ENCODE measurements around the gene DLL1.

The DLL1 gene

GRCh38 chr6:170281331-170282292 is 9.3 kb downstream of the DLL1 start:
- no peak for DNase-seq

GRCh38 chr6:170280689-170281045 is 10.2 kb downstream of the DLL1 start:
- no peak for DNase-seq

GRCh38 chr6:170279977-170280688 is 10.7 kb downstream of the DLL1 start:
- peak; percentile 20 for DNase-seq

GRCh38 chr6:170279426-170279825 is 11.5 kb downstream of the DLL1 start:
- no peak for DNase-seq

GRCh38 chr6:170278743-170279094 is 12.2 kb downstream of the DLL1 start:
- no peak for DNase-seq

- no peak for DNase-seq
Observed at GRCh38 chr6:170277893-170278742, 12.8 kb downstream of the DLL1 start.

GRCh38 chr6:170276369-170277057 is 14.4 kb downstream of the DLL1 start:
- DNase-seq = no peak

- DNase-seq = no peak
Observed at GRCh38 chr6:170274713-170275560, 15.9 kb downstream of the DLL1 start.

- DNase-seq = no peak
Observed at GRCh38 chr6:170273681-170274080, 17.2 kb downstream of the DLL1 start.

GRCh38 chr6:170273191-170273590 is 17.7 kb downstream of the DLL1 start:
- no peak for DNase-seq

- DNase-seq = no peak
Observed at GRCh38 chr6:170272341-170273065, 18.4 kb downstream of the DLL1 start.

GRCh38 chr6:170271771-170272314 is 19.0 kb downstream of the DLL1 start:
- DNase-seq = no peak

- DNase-seq = no peak
Observed at GRCh38 chr6:170270984-170271593, 19.8 kb downstream of the DLL1 start.

GRCh38 chr6:170269846-170270541 is 20.9 kb downstream of the DLL1 start:
- no peak for DNase-seq

- no peak for DNase-seq
Observed at GRCh38 chr6:170269151-170269845, 21.6 kb downstream of the DLL1 start.

GRCh38 chr6:170268216-170269129 is 22.4 kb downstream of the DLL1 start:
- no peak for DNase-seq

GRCh38 chr6:170267688-170268087 is 23.2 kb downstream of the DLL1 start:
- DNase-seq = no peak
